Fibroblast of lung (primary cell): ENCODE data around the gene CYGB. TPM values are rescaled to one million over a fixed set of nuclear protein-coding genes. Genes with fewer than 3 reads are reported as not detected.

Source experiments
- DNase-seq, 2 donors: peaks; one replicate each; pipeline versions ENCODE4 v3.0.0 to v3.0.0-alpha.2; 2010; ENCODE audit warnings: low read depth in 2 of 2
- H2AFZ ChIP-seq: 2 replicates; pipeline ENCODE4 v1.5.1; 2012; ENCODE audit warnings: low read length, control low read depth, inconsistent platforms
- H3K27ac ChIP-seq: 2 replicates; pipeline ENCODE4 v1.5.1; 2011; ENCODE audit warnings: low read length, control low read depth; ENCODE audit not compliant: insufficient read depth
- H3K27me3 ChIP-seq: 2 replicates; pipeline ENCODE4 v1.5.1; 2011; ENCODE audit warnings: mild to moderate bottlenecking, low read length; ENCODE audit not compliant: control insufficient read depth, insufficient read depth
- H3K36me3 ChIP-seq: 2 replicates; pipeline ENCODE4 v1.5.1; 2011; ENCODE audit warnings: low read length; ENCODE audit not compliant: control insufficient read depth, insufficient read depth
- H3K4me1 ChIP-seq: 2 replicates; pipeline ENCODE4 v1.5.1; 2011; ENCODE audit warnings: low read length; ENCODE audit not compliant: control insufficient read depth, insufficient read depth; ENCODE audit errors: extremely low read depth
- H3K4me2 ChIP-seq: 2 replicates; pipeline ENCODE4 v1.5.1; 2011; ENCODE audit warnings: low read length, control low read depth; ENCODE audit not compliant: insufficient read depth; ENCODE audit errors: extremely low read depth
- H3K4me3 ChIP-seq, 4 experiments: fragments of 200-600 bp in 1 of 4; sonication (generic) in 1 of 4; replicated peaks in 1 of 4; 2 replicates each; pipeline ENCODE4 v1.5.1; 2011 to 2016; ENCODE audit warnings: low read length in 4 of 4, low read depth in 3 of 4, mild to moderate bottlenecking in 3 of 4, control low read depth in 2 of 4, inconsistent platforms in 1 of 4, mixed read lengths in 1 of 4; ENCODE audit not compliant: insufficient read depth in 1 of 4; ENCODE audit errors: control extremely low read depth in 1 of 4
- H3K79me2 ChIP-seq: 2 replicates; pipeline ENCODE4 v1.5.1; 2012; ENCODE audit warnings: mild to moderate bottlenecking, low read length, inconsistent platforms; ENCODE audit not compliant: control insufficient read depth, insufficient read depth
- H3K9ac ChIP-seq: 2 replicates; pipeline ENCODE4 v1.5.1; 2011; ENCODE audit warnings: mild to moderate bottlenecking, low read length, control low read depth; ENCODE audit not compliant: insufficient read depth
- H3K9me3 ChIP-seq: 2 replicates; pipeline ENCODE4 v1.5.1; 2012; ENCODE audit warnings: low read depth, low read length; ENCODE audit not compliant: control insufficient read depth, insufficient read depth
- H4K20me1 ChIP-seq: 2 replicates; pipeline ENCODE4 v1.5.1; 2011; ENCODE audit warnings: low read length; ENCODE audit not compliant: control insufficient read depth, insufficient read depth; ENCODE audit errors: extremely low read depth
- CTCF ChIP-seq, 2 donors: IDR thresholded peaks in 1 of 2; conservative IDR thresholded peaks in 1 of 2; 1 replicate in 1 of 2; 2 replicates in 1 of 2; pipeline ENCODE4 v1.5.1; 2011 to 2012; ENCODE audit warnings: low read length in 2 of 2, control low read depth in 1 of 2, inconsistent platforms in 1 of 2, low read depth in 1 of 2, mild to moderate bottlenecking in 1 of 2
- EZH2 ChIP-seq: IDR thresholded peaks from 2 replicates; pipeline ENCODE4 v1.5.1; 2012; ENCODE audit warnings: low read length, control low read depth, mild to moderate bottlenecking; ENCODE audit errors: missing control alignments
- polyA plus RNA-seq, 2 donors: library from polyadenylated mRNA; depleted of rRNA in 1 of 2; stranded (reverse) in 1 of 2; unstranded in 1 of 2; fragments of >200 nt; gene quantifications; 2 replicates each; pipeline ENCODE4 v1.2.1, GENCODE V29; 2011 to 2012; ENCODE audit warnings: missing spikeins in 1 of 2
- total RNA-seq: library from RNA; depleted of rRNA; stranded (reverse); fragments of >200 nt; gene quantifications from 2 replicates; pipeline ENCODE4 v1.2.1, GENCODE V29; 2014

Gene CYGB
- total and polyA plus RNA-seq, 2 donors (not counting 1 experiment from before 2014, with no cell fraction given), result 10.0 to 12.4 TPM

DNA sequence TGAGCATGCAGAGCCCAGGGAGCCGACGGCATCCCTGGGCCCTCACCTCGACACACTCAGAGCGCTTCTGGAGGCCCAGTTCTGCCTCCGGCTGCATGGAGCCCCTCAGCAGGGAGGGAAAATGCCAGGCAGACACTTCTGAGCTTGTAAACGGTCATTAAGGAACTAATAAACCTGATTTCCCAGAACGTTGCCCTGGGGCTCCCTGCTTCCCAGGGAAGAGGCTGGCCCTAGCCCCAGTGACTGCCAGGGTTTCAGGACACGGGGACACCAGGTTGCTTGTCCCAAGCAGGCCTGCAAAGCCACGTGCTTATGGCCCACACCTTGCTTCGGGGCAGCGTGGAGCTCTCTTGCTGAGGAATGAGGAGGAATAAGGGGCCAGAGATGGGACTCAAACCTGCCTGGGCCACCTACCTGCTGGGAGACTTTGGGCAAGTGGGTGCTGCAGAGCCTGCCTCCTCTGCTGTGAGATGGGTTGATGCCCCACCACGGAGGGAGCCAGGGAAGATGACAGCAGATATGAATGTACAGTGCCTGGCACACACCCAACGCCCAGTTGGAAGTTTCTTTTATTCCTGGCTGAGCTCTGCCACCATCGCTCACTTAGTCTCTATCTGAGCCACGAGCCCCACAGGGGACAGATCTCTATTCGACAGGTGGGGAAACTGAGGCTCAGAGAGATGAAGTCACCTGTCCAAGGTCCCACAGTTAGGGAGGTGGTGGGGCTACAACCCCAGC is 41.7 kb downstream of the CYGB start:
- TF ChIP-seq CTCF (conservative IDR thresholded peaks at IDR 0.05 in 1 of 2, IDR thresholded peaks at IDR 0.05 in 1 of 2; ENCODE audit: low read depth in 1 of 2, low read length in 2 of 2), result no peak
- TF ChIP-seq EZH2, result no peak
- DNase-seq, result no peak
- Histone ChIP-seq H3K27me3 (no peaks in the 10 kb centered on the region), H3K9me3 (no peaks in the 10 kb centered on the region), H3K9ac (no peak overlapping the region), H3K36me3 (no peaks in the 10 kb centered on the region), H3K79me2 (no peaks in the 10 kb centered on the region), H3K4me3 (no peak overlapping the region), H3K4me2 (no peak overlapping the region), H4K20me1 (no peaks in the 10 kb centered on the region), H3K27ac (no peak overlapping the region), H3K4me1 (peaks cover 22% of the 10 kb centered on the region), H2AFZ (no peak overlapping the region)

- H2AFZ ChIP-seq, result peak overlapping the region; percentile 2
These were observed 43.9 kb downstream of the CYGB start for GRCh38 chr17:76493505-76494167.

More at GRCh38 chr17:76493505-76494167, 43.9 kb downstream of the CYGB start:
- no peak for DNase-seq
- no peak overlapping the region for H3K4me3 ChIP-seq
- H3K9ac ChIP-seq, result peak overlapping the region; percentile 37
- H3K79me2 ChIP-seq, result no peaks in the 10 kb centered on the region
- H3K27me3 ChIP-seq, result no peaks in the 10 kb centered on the region
- peak overlapping the region; percentile 54 for H3K4me2 ChIP-seq
- H4K20me1 ChIP-seq, result no peaks in the 10 kb centered on the region
- H3K27ac ChIP-seq, result peak overlapping the region; percentile 69
- peaks cover 20% of the 10 kb centered on the region for H3K4me1 ChIP-seq
- H3K36me3 ChIP-seq, result no peaks in the 10 kb centered on the region
- TF ChIP-seq CTCF (conservative IDR thresholded peaks at IDR 0.05 in 1 of 2, IDR thresholded peaks at IDR 0.05 in 1 of 2; ENCODE audit: low read depth in 1 of 2, low read length in 2 of 2) (no peak), EZH2 (no peak)
- H3K9me3 ChIP-seq, result no peaks in the 10 kb centered on the region
